ENCODE data around the gene ARID1A.

Gene ARID1A

DNA sequence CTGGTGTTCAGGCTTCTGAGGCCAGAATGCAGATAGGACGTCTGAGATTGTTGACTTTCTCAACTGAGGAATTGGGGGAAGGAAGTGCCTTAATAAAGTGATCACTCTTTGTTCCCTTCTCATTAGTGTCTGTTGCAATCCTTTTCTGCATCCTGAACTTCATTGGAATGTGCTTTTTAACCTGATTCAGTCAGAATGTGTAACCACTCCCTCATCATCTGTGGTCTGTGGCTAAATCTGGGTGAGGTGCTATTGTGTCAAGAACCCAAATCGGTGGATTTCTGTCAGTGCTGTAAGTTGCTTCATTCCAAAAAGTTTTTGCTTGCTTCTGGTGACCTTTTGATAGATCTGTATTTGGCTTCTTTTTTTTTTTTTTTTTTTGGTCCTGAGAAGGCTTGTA is 38.2 kb downstream of the ARID1A start:
- Histone ChIP-seq H3K4me1 (ENCODE audit: control insufficient read depth in 2 of 2, insufficient read depth in 1 of 2, low read depth in 1 of 2, low read length in 2 of 2) (no peaks in the 10 kb centered on the region), H4K91ac (ENCODE audit: low read depth, low read length, poor library complexity) (no peak overlapping the region), H3K14ac (ENCODE audit: low read length) (no peak overlapping the region), H2AFZ (ENCODE audit: low read length) (no peak overlapping the region), H3K27me3 (ENCODE audit: control insufficient read depth in 3 of 3, insufficient read depth in 3 of 3, low read depth in 1 of 3, low read length in 3 of 3) (no peaks in the 10 kb centered on the region), H2BK120ac (ENCODE audit: low read depth, low read length) (no peak overlapping the region), H4K8ac (ENCODE audit: low read depth, low read length) (no peak overlapping the region), H3K4me3 (ENCODE audit: low read length in 2 of 2) (no peak overlapping the region), H3K18ac (ENCODE audit: low read length) (no peak overlapping the region), H3K4ac (ENCODE audit: low read length) (no peak overlapping the region), H3K79me1 (ENCODE audit: low read depth, low read length) (peaks cover 10% of the 10 kb centered on the region), H2BK15ac (ENCODE audit: low read length) (no peak overlapping the region), H2AK5ac (ENCODE audit: low read depth, low read length) (no peak overlapping the region), H2BK5ac (ENCODE audit: low read length) (no peak overlapping the region), H3K23ac (ENCODE audit: low read depth, low read length, poor library complexity) (no peak overlapping the region), H3K36me3 (replicated peaks in 1 of 2; ENCODE audit: control insufficient read depth in 2 of 2, insufficient read depth in 2 of 2, low read length in 2 of 2) (peaks cover 54 to 92% of the 10 kb centered on the region in 2 donors), H2BK12ac (ENCODE audit: low read length) (no peak overlapping the region), H3K4me2 (ENCODE audit: insufficient read depth, low read length, poor library complexity, severe bottlenecking) (no peak overlapping the region), H3K9me3 (replicated peaks in 1 of 2; ENCODE audit: control insufficient read depth in 2 of 2, insufficient read depth in 1 of 2, low read depth in 1 of 2, low read length in 2 of 2) (no peaks in the 10 kb centered on the region), H3K27ac (replicated peaks; ENCODE audit: low read length) (no peak overlapping the region), H3K9ac (ENCODE audit: low read depth, low read length, poor library complexity) (no peak overlapping the region)
- no CpG with 5 or more reads among the region's 2 CpGs for WGBS, 2 donors (ENCODE audit: extremely low coverage in 2 of 2, insufficient read length in 2 of 2, insufficient replicate concordance in 1 of 2)
- DNase-seq (ENCODE audit: low spot score): no peak

DNA sequence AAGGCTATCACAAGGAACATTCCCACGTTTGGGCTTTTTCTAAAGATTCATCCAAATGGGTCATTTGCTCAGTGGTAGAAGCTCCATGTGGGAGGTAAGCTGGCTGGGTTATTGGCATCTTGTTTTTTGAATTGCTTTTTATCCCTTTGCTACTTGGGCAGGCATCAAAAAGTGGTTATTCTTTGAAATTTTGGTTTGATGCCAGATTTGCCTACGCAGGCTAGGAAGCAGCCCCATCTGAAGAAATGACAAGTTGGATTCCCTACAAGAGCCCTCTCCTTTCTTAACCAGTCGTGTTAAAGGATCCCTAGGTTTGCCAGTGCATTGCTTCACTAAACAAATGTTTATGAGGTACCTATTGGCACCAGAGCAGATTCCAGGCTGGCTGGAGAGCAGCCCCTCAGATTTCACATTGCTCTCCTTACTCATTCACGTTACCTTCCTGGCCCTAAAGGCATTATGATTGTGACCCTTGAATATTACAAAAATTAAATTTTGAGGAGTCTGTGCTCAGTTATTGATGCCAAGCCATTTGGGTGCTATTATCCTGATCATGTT is 38.8 kb downstream of the ARID1A start:
- H3K18ac ChIP-seq (ENCODE audit: low read length): no peak overlapping the region
- no peak overlapping the region for H2BK15ac ChIP-seq (ENCODE audit: low read length)
- no peak for DNase-seq (ENCODE audit: low spot score)
- no peaks in the 10 kb centered on the region for H3K4me1 ChIP-seq (ENCODE audit: control insufficient read depth in 2 of 2, insufficient read depth in 1 of 2, low read depth in 1 of 2, low read length in 2 of 2)
- H2BK12ac ChIP-seq (ENCODE audit: low read length): no peak overlapping the region
- no peak overlapping the region for H2BK5ac ChIP-seq (ENCODE audit: low read length)
- H3K4me3 ChIP-seq (ENCODE audit: low read length in 2 of 2): no peak overlapping the region
- no peak overlapping the region for H4K91ac ChIP-seq (ENCODE audit: low read depth, low read length, poor library complexity)
- no peak overlapping the region for H3K4ac ChIP-seq (ENCODE audit: low read length)
- H2AFZ ChIP-seq (ENCODE audit: low read length): no peak overlapping the region
- H3K14ac ChIP-seq (ENCODE audit: low read length): no peak overlapping the region
- H3K79me1 ChIP-seq (ENCODE audit: low read depth, low read length): peaks cover 8% of the 10 kb centered on the region
- peaks cover 55 to 92% of the 10 kb centered on the region in 2 donors for H3K36me3 ChIP-seq (replicated peaks in 1 of 2; ENCODE audit: control insufficient read depth in 2 of 2, insufficient read depth in 2 of 2, low read length in 2 of 2)
- no peak overlapping the region for H2BK120ac ChIP-seq (ENCODE audit: low read depth, low read length)
- H2AK5ac ChIP-seq (ENCODE audit: low read depth, low read length): no peak overlapping the region
- no peaks in the 10 kb centered on the region for H3K9me3 ChIP-seq (replicated peaks in 1 of 2; ENCODE audit: control insufficient read depth in 2 of 2, insufficient read depth in 1 of 2, low read depth in 1 of 2, low read length in 2 of 2)
- H3K4me2 ChIP-seq (ENCODE audit: insufficient read depth, low read length, poor library complexity, severe bottlenecking): no peak overlapping the region
- no peak overlapping the region for H3K9ac ChIP-seq (ENCODE audit: low read depth, low read length, poor library complexity)
- H3K23ac ChIP-seq (ENCODE audit: low read depth, low read length, poor library complexity): no peak overlapping the region
- no CpG with 5 or more reads among the region's 4 CpGs for WGBS, 2 donors (ENCODE audit: extremely low coverage in 2 of 2, insufficient read length in 2 of 2, insufficient replicate concordance in 1 of 2)
- no peak overlapping the region for H4K8ac ChIP-seq (ENCODE audit: low read depth, low read length)
- H3K27me3 ChIP-seq (ENCODE audit: control insufficient read depth in 3 of 3, insufficient read depth in 3 of 3, low read depth in 1 of 3, low read length in 3 of 3): no peaks in the 10 kb centered on the region
- H3K27ac ChIP-seq (replicated peaks; ENCODE audit: low read length): no peak overlapping the region

DNA sequence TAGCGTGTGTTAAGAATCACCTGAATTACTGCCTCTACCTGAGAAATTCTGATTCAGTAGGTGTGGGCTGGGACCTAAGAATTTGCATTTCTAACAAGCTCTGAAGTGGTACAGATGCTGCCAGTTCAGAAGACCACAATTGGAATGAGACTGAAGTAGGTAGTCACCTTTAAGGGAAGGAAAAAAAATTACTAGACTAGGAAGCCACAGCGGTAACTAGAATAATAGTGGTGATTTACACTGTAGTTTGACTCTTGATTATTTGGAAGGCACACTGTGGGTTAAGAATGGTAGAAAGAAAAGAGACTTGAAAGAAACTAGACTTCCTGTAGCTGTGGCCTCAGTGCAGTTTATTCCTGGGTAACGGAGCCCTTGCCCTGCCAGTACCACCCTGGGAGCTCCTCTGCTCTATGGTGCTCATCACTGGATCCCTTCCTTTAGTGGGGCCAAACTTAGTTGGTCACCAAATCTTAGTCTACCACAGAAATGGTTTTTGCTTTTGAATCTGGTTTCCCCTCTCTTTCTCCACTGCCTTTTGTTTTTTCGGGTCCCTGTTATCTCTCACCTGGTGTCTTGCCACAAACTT is 43.6 kb downstream of the ARID1A start:
- no peak overlapping the region for H3K9ac ChIP-seq (ENCODE audit: low read depth, low read length, poor library complexity)
- no peak overlapping the region for H3K14ac ChIP-seq (ENCODE audit: low read length)
- H2BK5ac ChIP-seq (ENCODE audit: low read length): no peak overlapping the region
- H2BK15ac ChIP-seq (ENCODE audit: low read length): no peak overlapping the region
- peaks cover 3% of the 10 kb centered on the region for H3K79me1 ChIP-seq (ENCODE audit: low read depth, low read length)
- H4K91ac ChIP-seq (ENCODE audit: low read depth, low read length, poor library complexity): no peak overlapping the region
- H3K36me3 ChIP-seq (replicated peaks in 1 of 2; ENCODE audit: control insufficient read depth in 2 of 2, insufficient read depth in 2 of 2, low read length in 2 of 2): peaks cover 42 to 90% of the 10 kb centered on the region in 2 donors
- H3K4me1 ChIP-seq (ENCODE audit: control insufficient read depth in 2 of 2, insufficient read depth in 1 of 2, low read depth in 1 of 2, low read length in 2 of 2): no peaks in the 10 kb centered on the region
- no peak overlapping the region for H2AFZ ChIP-seq (ENCODE audit: low read length)
- H4K8ac ChIP-seq (ENCODE audit: low read depth, low read length): no peak overlapping the region
- no peak overlapping the region for H3K18ac ChIP-seq (ENCODE audit: low read length)
- H3K27me3 ChIP-seq (ENCODE audit: control insufficient read depth in 3 of 3, insufficient read depth in 3 of 3, low read depth in 1 of 3, low read length in 3 of 3): no peaks in the 10 kb centered on the region
- no peak for DNase-seq (ENCODE audit: low spot score)
- H3K9me3 ChIP-seq (replicated peaks in 1 of 2; ENCODE audit: control insufficient read depth in 2 of 2, insufficient read depth in 1 of 2, low read depth in 1 of 2, low read length in 2 of 2): no peaks in the 10 kb centered on the region
- no peak overlapping the region for H3K4me2 ChIP-seq (ENCODE audit: insufficient read depth, low read length, poor library complexity, severe bottlenecking)
- no CpG with 5 or more reads among the region's 4 CpGs for WGBS, 2 donors (ENCODE audit: extremely low coverage in 2 of 2, insufficient read length in 2 of 2, insufficient replicate concordance in 1 of 2)
- no peak overlapping the region for H2AK5ac ChIP-seq (ENCODE audit: low read depth, low read length)
- no peak overlapping the region for H3K23ac ChIP-seq (ENCODE audit: low read depth, low read length, poor library complexity)
- H3K4ac ChIP-seq (ENCODE audit: low read length): no peak overlapping the region
- no peak overlapping the region for H2BK120ac ChIP-seq (ENCODE audit: low read depth, low read length)
- H3K4me3 ChIP-seq (ENCODE audit: low read length in 2 of 2): no peak overlapping the region
- no peak overlapping the region for H3K27ac ChIP-seq (replicated peaks; ENCODE audit: low read length)
- H2BK12ac ChIP-seq (ENCODE audit: low read length): no peak overlapping the region

DNA sequence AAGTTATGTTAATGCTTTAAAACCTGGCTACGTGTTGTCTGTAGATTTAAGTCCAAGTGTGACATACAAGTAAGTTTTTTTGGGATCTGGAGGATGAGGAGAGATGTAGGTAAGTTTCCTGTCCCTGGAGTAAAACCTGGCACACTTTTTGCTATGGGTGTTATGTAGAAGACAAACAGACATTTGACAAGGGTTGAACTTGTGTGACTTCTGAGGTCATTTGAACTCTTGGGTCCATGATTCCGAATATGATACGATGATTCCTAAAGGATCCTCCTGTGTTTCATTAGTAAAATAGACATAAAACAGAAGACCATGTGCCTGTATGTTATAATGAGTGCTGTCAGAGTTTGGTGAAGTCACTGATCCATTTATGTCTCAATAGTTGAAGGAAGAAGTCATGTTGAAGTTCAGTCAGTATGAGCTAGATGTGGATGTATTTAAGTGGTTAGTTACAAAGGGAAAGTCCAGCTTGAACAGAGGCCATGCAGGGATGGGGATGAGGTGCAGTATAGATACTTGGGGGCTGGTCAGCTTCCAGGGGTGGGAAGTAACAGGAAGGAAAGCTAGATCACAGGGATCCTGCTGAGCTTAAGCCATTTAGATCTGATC is 44.3 kb downstream of the ARID1A start:
- H4K91ac ChIP-seq (ENCODE audit: low read depth, low read length, poor library complexity): no peak overlapping the region
- no CpG with 5 or more reads among the region's 3 CpGs for WGBS, 2 donors (ENCODE audit: extremely low coverage in 2 of 2, insufficient read length in 2 of 2, insufficient replicate concordance in 1 of 2)
- no peak overlapping the region for H2BK5ac ChIP-seq (ENCODE audit: low read length)
- no peak overlapping the region for H3K14ac ChIP-seq (ENCODE audit: low read length)
- H3K27me3 ChIP-seq (ENCODE audit: control insufficient read depth in 3 of 3, insufficient read depth in 3 of 3, low read depth in 1 of 3, low read length in 3 of 3): no peaks in the 10 kb centered on the region
- H3K4me2 ChIP-seq (ENCODE audit: insufficient read depth, low read length, poor library complexity, severe bottlenecking): no peak overlapping the region
- H3K18ac ChIP-seq (ENCODE audit: low read length): no peak overlapping the region
- H2BK120ac ChIP-seq (ENCODE audit: low read depth, low read length): no peak overlapping the region
- no peak overlapping the region for H3K27ac ChIP-seq (replicated peaks; ENCODE audit: low read length)
- no peak for DNase-seq (ENCODE audit: low spot score)
- no peak overlapping the region for H3K9ac ChIP-seq (ENCODE audit: low read depth, low read length, poor library complexity)
- H3K4me1 ChIP-seq (ENCODE audit: control insufficient read depth in 2 of 2, insufficient read depth in 1 of 2, low read depth in 1 of 2, low read length in 2 of 2): no peaks in the 10 kb centered on the region
- no peak overlapping the region for H3K4ac ChIP-seq (ENCODE audit: low read length)
- H3K36me3 ChIP-seq (replicated peaks in 1 of 2; ENCODE audit: control insufficient read depth in 2 of 2, insufficient read depth in 2 of 2, low read length in 2 of 2): peaks cover 44 to 90% of the 10 kb centered on the region in 2 donors
- H2BK15ac ChIP-seq (ENCODE audit: low read length): no peak overlapping the region
- no peak overlapping the region for H3K4me3 ChIP-seq (ENCODE audit: low read length in 2 of 2)
- no peak overlapping the region for H2AK5ac ChIP-seq (ENCODE audit: low read depth, low read length)
- H4K8ac ChIP-seq (ENCODE audit: low read depth, low read length): no peak overlapping the region
- H3K79me1 ChIP-seq (ENCODE audit: low read depth, low read length): no peaks in the 10 kb centered on the region
- H2BK12ac ChIP-seq (ENCODE audit: low read length): no peak overlapping the region
- H2AFZ ChIP-seq (ENCODE audit: low read length): no peak overlapping the region
- H3K23ac ChIP-seq (ENCODE audit: low read depth, low read length, poor library complexity): no peak overlapping the region
- H3K9me3 ChIP-seq (replicated peaks in 1 of 2; ENCODE audit: control insufficient read depth in 2 of 2, insufficient read depth in 1 of 2, low read depth in 1 of 2, low read length in 2 of 2): no peaks in the 10 kb centered on the region
